Left lobe of liver (tissue), 2 donors: ENCODE data around the gene ATOH7. TPM values are rescaled to one million over a fixed set of nuclear protein-coding genes. Genes with fewer than 3 reads are reported as not detected.
A peak's percentile ranks its signal among the peaks of the same experiment; 100 is the strongest.
"Not testable (repeated sequence)": the region's sequence is repeated elsewhere in the genome, so short reads cannot be mapped to it uniquely, and the experiment has no call there.

Experiments
- ATAC-seq: fragments of 200-7000 bp; cut with Tn5 transposase; one replicate; pipeline ENCODE4 v1.9.1; 2020; ENCODE audit warnings: mild to moderate bottlenecking, moderate library complexity
- DNase-seq: peaks from one replicate; pipeline ENCODE4 v3.0.0-alpha.2; 2020; ENCODE audit warnings: low spot score
- total RNA-seq: library from RNA; stranded (reverse); gene quantifications from one replicate; pipeline ENCODE4 v1.2.1, GENCODE V29; 2021
- donor health status: DM: no; HTN: no; CAD: no; lungs with moderate emphysema.
- donor health status: DM: no; HTN: yes; CAD: no.

ATOH7 gene
- total RNA-seq, 1 donor from 2014 or later: 1.2 TPM

DNA sequence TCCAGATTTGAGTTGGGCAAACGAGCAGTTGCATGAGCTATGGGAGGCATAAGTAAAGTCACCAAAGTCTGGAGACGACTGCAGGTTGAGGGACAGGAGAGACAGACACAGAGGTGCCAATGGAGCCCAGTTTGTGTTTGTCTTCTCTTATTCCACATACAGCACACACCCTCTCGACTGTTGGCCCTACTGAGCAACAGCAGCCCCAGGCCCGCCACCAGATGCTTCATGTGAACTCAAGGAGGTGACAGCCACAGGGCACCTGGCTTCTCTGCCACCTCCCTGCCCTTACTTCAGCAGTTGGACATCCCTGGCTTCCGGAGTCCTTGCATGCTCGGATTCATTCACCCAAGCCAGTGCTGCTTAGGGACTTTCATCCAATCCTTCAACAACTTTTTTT lies 6.5 kb upstream of the ATOH7 start:
- DNase-seq (no peak), ATAC-seq (no peak)

DNA sequence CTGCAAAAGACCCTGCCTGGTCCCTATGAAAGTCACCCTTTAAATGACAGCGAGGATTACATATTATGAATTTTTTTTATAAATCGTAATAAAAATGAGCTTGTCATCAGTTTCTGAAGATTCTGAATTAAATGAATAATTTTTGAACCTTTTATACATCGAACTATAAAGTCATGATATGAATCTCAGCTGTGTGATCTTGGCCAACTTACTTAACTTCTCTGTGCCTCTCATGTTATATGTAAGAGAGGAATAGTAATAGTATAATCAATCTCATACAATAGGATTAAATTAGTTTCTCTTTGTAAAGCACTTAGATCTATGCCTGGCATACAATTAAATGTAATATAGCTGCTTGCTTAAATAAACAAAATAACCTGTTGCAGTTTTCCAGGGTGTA lies 5.3 kb upstream of the ATOH7 start:
- DNase-seq: no peak
- ATAC-seq: no peak

DNA sequence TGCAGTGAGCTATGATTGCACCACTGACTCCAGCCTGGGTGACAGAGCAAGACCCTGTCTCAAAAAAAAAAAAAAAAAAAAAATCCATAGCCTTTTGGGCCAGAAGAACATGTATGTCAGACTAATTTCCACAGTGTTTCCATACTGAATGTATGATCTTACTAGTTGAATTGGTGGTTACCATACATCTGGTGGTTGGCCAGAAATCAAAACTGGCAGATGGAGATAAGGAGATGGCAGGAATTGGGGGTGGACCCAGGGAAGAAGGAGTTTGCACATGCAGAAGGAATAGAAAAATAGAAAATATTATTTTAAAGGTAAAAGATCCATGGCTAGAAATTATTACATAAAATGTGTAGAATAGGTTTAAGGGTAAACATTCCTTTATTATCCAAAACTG lies 3.7 kb upstream of the ATOH7 start:
- ATAC-seq: no peak

DNA sequence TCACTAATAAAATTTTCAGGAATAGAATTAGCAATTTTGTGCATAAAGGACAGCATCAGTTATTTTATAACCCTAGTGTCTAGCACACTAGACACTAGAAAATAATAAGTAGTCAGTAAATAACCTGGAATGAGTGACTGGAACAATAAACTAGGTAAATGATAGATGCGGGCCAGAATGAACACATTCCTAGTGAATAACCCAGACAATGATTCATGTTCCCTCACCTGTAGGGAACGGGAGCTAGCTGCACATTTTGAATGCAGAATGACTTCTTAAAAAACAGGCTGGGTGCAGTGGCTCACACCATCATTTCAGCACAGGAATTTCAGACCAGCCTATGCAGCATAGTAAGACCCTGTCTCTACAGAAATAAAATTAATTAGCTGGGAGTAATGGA lies 3.2 kb upstream of the ATOH7 start:
- no peak for DNase-seq
- ATAC-seq: no peak

More for the DNA sequence above, 3.7 kb upstream of the ATOH7 start:
- no peak for DNase-seq

DNA sequence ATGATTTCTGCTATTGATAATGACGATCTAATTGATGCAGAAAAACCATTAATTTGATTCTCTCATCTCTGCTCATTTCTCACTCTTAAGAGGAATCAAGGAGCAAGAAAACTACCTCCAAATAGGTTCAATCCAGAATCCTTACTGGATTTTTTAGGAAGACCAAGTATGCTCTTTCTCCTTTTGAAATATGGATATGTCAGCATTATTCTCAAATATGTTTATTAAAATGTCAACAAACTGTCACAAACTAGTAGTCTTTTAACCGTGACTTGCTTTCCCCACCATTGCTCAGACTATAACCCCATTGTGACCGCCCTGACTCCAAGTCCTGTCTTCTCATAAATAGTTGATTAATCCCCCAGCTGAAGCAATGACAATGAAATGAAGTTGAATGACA lies 1.1 kb upstream of the ATOH7 start:
- DNase-seq (no peak), ATAC-seq (no peak)

DNA sequence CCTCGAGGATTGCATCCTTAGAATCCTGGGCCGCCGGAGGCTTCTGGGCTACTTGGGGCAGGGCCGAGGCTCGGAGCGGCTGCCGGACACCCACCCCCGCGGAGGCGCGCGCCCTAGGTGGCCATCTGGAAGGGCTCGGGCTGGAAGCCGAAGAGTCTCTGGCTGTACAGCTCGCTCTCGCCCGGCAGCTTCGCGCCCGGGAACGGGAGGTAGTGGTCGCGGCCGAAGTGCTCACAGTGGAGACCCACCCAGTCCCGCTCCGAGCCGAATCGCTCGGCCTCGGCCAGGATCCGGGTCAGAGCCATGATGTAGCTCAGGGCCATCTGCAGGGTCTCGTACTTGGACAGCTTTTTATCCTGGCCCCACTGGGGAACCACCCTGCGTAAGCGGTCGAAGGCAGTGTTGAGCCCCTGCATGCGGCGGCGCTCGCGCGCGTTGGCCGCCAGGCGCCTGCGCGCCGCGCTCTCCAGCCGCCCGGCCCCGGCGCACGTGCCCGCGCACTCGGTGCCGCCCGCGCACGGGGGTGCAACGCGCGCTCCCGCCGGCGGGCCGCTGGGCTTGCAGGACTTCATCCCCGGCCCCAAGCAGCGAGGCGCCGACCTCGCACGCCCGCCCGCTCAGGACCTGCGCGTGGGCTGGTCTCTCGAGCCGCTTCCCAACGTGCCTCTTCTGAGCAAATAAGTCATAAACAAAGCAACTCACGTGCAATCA lies 652 bp downstream of the ATOH7 start:
- peak; percentile 67 for DNase-seq
- ATAC-seq: peak; percentile 98

DNA sequence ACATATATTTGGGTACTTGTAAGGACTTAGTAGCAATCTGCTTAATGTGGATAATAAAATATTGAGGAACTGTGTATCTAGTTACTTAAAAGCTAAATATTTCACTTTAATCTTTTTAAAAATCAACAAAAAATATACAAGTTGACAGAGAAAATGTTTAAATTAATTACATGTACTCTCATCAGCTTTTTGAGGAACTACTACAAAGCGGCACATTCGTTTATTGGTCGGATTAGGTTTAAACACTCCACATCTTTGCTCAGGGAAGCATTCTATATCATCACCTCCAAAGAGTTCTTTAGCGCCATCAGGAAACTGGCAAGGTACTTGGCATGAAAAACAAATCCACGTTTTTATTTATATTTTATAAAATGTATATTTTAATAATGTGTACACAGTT lies 1.6 kb downstream of the ATOH7 start:
- DNase-seq: no peak
- no peak for ATAC-seq

DNA sequence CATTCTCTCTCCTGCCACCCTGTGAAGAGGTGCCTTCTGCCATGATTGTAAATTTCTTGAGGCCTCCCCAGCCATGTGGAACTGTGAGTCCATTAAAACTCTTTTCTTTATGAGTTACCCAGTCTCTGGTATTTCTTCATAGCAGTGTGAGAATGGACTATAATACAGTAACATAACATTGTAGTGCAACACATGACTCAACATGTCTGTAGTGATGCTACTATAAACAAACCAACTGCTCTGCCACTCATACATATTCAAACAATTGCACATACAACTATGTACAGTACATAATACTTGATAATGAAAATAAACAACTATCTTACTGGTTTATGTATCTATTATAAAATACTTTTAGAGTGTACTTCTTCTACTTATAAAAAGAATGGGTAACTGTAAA lies 7.1 kb downstream of the ATOH7 start:
- no peak for ATAC-seq
- DNase-seq: no peak

DNA sequence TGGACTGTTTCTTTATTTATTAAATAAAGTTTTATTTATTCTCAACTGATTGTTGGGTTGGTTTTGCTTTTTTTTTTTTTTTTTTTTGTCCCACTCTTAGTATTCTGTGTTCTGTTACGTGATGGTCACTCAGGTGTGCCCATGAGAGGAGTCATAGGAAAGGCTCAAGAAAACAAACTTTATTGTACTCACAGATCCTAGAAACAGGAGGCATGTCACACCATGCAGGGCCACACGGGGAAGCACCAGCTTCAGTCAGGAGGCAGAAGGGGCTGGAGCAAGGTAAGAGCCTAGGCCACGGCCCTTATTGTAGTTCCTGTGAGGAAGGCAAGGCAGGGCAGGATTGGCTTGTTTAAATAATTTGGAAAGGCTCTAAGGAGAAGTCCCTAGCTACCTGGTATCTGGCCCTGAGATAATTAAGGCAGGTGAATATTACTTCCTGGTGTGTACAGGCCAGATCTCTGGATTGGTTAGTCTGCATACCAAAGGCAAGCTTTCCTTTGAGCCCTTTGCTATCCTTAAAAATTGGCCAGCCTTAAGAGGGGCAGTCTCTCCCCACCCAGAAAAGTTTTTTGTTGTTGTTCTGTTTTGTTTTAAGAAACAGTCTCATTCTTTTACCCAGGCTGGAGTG lies 8.3 kb downstream of the ATOH7 start:
- ATAC-seq: peak; percentile 31
- DNase-seq: no peak

DNA sequence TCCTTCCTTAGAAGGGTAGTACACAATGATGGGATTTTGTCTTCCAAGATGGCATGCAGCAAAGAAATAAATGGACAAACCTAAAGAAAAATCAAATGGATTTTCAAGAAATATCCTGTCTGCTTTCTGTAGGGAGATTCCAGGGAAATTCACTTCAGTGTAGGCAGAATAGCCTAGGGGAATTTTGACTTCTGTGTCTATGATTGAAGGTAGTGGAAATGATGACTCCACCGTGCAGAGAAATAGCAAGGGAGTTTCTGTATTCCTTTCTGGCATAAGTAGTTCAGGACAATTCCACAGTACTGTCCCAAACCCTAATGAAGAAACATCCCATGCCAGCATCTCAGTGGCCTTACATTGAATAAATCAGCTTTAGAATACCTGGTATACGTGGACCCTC lies 9.5 kb downstream of the ATOH7 start:
- DNase-seq: no peak
- no peak for ATAC-seq

DNA sequence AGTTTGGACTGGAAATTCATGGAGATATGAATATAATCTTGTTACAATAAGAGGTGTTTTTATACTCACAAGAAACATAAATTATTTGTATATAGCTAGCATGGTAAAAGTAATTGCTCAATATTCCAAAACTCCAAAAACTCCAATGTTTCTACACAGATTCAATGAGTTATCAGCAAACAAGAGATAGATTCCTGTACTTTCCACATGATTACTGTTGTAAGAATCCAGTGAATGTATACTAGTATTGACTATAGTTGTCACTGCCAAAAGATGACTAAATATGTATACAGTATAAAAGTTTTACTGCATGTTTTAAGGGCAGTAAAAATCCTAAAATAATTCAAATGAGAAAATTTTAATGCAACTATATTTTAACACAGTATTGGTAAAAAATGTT lies 10.7 kb downstream of the ATOH7 start:
- DNase-seq (no peak), ATAC-seq (no peak)

DNA sequence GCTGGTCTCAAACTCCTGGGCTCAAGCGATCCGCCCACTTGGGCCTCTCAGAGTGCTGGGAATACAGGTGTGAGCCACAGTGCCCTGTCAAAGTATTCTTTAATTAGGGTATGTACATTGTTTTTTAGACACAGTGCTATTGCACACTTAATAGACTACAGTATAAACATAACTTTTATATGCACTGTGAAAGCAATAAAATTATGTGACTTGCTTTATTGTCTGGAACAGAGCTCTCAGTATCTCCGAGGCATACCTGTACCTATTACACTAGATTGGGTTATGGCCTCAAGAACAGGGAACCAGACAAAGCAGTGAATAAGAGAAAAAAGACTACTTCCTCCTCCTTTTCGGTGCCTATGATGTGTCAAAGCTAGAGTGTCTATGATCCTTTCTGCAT lies 13.1 kb downstream of the ATOH7 start:
- DNase-seq: no peak

DNA sequence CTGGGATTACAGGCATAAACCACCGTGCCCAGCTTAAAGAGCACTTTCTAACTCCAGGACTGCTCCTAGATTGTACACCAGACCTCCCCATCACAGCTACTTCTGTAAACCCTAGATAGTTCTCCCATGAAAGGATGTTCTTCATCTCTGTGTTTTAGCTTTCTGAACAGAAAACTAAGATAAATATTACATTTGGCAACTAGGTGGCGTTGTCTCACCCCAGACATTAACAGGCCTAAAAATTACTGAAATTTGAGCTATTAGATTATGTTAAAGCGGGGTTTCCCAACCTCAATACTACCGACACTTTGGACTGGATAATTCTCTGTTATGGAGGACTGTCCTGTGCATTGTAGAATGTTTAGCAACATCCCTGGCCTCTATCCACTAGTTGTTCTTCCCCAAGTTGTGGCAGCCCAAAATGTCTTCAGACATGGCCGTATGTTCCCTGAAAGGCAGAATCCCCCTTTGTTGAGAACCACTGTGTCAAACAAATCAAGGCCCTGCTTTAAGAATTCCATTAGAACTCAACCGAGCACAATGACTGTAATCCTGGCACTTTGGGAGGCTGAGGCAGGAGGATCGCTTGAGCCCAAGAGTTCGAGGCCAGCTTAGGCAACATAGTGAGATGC lies 19.1 kb downstream of the ATOH7 start:
- no peak for DNase-seq
- ATAC-seq: peak; percentile 70

More for the DNA sequence above, 13.1 kb downstream of the ATOH7 start:
- no peak for ATAC-seq

DNA sequence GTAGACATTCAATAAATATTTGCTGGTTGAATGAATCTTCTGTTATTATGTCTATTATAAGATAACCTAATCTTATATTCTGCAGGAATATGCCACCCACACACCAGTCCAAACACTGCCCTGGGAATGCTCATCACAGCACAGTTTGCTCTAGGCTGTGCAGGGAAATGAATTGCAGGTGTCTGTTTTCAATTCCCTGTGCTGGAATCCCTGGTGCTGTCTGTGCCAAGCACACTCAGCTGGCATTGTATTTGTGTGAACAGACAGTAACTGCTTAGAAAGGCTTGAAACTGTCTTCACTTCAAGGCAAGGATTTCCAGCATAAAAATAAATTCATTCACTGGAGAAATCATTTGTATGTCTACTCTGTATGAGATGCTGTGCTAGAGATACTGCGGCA lies 20.2 kb downstream of the ATOH7 start:
- no peak for ATAC-seq

DNA sequence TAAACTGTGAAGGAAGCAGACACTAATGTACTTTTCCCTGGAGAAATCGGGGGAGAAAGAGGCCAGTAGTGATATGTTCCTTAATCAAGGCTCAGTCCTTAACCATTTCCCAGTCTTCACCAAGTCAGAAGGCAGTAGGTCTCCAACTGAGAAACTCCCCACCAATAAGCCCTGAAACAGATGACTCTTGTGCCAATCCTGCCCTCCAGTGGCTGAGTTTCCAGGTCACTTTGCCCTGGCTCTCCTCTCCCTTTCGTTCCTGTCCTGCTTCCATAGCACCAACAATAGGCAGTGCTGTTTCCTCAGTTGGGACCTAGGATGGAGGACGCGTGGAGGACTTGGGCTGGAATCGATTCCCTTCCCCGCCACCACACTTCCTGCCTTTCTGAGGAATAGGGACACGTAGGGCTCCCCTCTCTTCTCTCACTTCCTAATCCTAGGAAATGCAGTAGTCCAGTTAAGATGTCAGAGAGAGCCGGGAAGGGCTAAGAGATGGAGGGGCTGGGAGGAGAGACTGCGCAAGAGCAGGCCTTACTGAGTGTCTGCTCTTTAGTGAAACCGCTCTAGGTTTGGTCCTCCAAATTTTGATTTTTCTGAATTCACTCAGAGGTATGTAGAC lies 23.4 kb downstream of the ATOH7 start:
- DNase-seq (peak; percentile 68), ATAC-seq (peak; percentile 97)

More for the DNA sequence above, 20.2 kb downstream of the ATOH7 start:
- no peak for DNase-seq

DNA sequence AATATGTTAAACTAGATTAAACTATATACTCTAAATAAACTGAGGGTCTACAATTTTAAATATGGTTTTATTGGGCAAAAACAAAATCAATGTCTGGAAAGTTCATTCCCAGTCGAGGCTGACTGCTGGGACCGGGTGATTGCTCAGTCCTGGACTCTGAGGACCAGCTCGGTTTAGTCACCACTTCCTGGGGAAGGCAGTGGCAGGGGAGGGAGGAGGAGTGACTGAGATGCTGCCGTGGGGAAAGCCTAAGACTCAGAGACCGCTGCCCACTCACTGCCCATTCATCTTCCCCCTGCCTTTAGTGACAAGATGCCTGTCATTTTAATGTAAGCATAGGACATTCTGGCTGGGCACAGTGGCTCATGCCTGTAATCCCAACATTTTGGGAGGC lies 29.0 kb downstream of the ATOH7 start:
- ATAC-seq (no peak), DNase-seq (no peak)

DNA sequence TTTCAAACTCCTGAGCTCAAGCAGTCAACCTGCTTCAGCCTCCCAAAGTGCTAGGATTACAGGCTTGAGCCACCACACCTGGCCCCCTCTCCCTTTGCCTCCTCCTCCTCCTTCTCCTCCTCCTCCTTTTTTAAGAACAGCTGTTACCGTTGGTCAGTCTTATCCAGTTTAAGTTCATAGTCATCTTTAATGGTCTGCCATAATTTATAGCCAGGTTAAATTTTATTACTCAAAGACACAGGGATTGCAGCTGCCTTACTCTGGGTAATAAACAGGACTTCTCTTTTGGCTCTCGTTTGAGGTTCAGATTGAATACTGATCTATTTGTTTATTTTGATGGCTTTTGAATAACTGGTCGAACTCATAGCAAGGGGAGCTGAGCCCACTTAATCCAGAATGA lies 35.2 kb downstream of the ATOH7 start:
- no peak for DNase-seq
- ATAC-seq: no peak

DNA sequence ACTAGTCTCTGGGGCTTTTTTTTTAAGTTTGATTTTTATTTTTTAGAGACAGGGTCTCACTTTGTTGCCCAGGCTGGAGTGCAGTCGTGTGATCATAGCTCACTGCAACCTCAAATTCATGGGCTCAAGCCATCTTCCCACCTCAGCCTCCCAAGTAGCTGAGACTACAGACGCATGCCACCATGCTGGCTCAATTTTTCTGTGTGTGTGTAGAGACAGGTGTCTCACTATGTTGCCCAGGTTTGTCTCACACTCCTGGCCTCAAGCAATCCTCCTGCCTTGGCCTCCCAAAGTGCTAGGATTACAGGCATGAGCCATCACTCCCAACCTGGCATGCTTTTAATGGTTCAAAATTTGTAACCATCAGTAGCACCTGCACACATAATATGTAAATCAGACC lies 36.1 kb downstream of the ATOH7 start:
- DNase-seq, ATAC-seq: not testable (repeated sequence)

DNA sequence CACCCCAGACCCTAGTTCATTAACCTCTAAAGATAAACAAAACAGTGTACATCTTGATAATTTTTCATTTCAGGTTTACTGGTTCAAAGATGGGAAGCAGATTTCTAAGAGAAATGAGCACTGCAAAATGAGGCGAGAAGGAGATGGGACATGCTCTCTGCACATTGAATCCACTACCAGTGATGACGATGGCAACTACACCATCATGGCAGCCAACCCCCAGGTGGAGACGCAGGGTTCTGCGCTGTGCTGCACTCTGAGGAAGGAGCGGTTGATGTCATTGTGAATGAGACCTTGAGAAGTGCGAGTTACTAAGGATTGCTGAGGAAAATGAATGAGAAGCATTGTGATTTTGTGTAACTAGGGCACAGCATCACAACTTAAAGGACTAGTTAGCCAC lies 37.6 kb downstream of the ATOH7 start:
- DNase-seq (no peak), ATAC-seq (no peak)

DNA sequence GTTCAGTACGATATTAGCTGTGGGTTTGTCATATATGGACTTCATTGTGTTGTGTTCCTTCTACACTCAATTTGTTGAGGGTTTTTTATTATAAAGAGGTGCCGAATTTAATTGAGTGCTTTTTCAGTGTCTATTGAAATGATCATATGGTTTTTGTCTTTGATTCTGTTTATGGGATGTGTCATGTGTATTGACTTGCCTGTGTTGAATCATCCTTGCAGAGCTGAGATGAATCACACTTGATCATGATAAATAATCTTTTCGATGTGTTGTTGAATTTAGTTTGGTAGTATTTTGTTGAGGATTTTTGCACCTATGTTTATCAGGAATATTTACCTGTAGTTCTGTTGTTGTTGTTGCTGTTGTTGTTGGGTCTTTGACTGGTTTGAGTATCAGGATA lies 39.8 kb downstream of the ATOH7 start:
- DNase-seq (no peak), ATAC-seq (no peak)

DNA sequence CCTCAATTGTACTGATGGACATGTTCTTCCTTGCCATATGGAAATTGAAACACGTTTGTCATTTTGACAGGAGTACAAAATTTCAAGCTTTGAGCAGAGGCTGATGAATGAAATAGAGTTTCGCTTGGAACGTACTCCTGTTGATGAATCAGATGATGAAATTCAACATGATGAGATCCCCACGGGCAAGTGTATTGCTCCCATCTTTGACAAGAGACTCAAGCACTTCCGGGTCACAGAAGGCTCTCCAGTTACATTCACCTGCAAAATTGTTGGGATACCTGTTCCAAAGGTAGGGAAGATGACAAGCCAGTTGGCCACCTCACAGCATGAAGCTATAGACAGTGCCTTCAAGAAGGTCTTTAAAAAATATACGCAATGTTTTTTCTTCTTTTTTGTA lies 43.1 kb downstream of the ATOH7 start:
- ATAC-seq: no peak
- DNase-seq: no peak

DNA sequence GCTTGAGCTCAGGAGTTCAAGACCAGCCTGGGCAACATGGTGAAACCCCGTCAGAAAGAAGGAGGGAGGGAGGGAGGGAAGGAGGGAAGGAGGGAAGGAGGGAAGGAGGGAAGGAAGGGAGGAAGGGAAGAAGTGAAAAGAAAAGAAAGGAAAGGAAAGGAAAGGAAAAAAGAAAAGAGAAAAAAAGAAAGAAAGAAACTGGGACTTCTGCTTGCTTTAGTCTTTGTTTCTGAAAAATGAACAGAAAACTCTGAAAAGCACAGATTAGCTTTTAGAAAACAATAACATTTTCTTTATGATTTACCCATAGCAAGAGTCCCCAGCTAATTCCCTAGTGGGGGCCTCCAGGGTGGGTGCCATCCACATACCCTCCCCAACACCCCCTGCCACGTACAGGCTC lies 46.8 kb downstream of the ATOH7 start:
- ATAC-seq (no peak), DNase-seq (no peak)
